Measurements from ENCODE around the gene CATSPERB. TPM values are rescaled to one million over a fixed set of nuclear protein-coding genes. Genes with fewer than 3 reads are reported as not detected.

The CATSPERB gene
- total and polyA plus RNA-seq, 10 of the 15 experiments (the other 5 are each of a cell fraction or from before 2014, with no cell fraction given), result not detected

- peak overlapping the region; percentile 48; the same call in 1 of the 2 replicates for H3K4me2 ChIP-seq (ENCODE audit: control insufficient read depth, insufficient read depth)
- H3K4me1 ChIP-seq (ENCODE audit: control insufficient read depth, insufficient read depth, low read length), result no peaks in the 10 kb centered on the region
- H3K9me3 ChIP-seq (replicated peaks; ENCODE audit: control insufficient read depth, insufficient read depth, low read length), result no peaks in the 10 kb centered on the region
- intact Hi-C loops (cut with micrococcal nuclease; ENCODE audit: unreplicated experiment) (no loop called here), in situ Hi-C loops (cut with MboI) (no loop called here)
- TF ChIP-seq, protein P1, sequence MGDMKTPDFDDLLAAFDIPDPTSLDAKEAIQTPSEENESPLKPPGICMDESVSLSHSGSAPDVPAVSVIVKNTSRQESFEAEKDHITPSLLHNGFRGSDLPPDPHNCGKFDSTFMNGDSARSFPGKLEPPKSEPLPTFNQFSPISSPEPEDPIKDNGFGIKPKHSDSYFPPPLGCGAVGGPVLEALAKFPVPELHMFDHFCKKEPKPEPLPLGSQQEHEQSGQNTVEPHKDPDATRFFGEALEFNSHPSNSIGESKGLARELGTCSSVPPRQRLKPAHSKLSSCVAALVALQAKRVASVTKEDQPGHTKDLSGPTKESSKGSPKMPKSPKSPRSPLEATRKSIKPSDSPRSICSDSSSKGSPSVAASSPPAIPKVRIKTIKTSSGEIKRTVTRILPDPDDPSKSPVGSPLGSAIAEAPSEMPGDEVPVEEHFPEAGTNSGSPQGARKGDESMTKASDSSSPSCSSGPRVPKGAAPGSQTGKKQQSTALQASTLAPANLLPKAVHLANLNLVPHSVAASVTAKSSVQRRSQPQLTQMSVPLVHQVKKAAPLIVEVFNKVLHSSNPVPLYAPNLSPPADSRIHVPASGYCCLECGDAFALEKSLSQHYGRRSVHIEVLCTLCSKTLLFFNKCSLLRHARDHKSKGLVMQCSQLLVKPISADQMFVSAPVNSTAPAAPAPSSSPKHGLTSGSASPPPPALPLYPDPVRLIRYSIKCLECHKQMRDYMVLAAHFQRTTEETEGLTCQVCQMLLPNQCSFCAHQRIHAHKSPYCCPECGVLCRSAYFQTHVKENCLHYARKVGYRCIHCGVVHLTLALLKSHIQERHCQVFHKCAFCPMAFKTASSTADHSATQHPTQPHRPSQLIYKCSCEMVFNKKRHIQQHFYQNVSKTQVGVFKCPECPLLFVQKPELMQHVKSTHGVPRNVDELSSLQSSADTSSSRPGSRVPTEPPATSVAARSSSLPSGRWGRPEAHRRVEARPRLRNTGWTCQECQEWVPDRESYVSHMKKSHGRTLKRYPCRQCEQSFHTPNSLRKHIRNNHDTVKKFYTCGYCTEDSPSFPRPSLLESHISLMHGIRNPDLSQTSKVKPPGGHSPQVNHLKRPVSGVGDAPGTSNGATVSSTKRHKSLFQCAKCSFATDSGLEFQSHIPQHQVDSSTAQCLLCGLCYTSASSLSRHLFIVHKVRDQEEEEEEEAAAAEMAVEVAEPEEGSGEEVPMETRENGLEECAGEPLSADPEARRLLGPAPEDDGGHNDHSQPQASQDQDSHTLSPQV (IDR thresholded peaks at IDR 0.05), result no peak
- TF ChIP-seq SUZ12 (IDR thresholded peaks at IDR 0.05; ENCODE audit: unreplicated experiment), result peak; percentile 63
- no peak for TF ChIP-seq SUPT20H (IDR thresholded peaks at IDR 0.05; ENCODE audit: borderline replicate concordance, control insufficient read depth, low read depth, low read length)
- RAD21 ChIA-PET (ENCODE audit: unreplicated experiment), result no interaction called here
- no peaks in the 10 kb centered on the region for H3K36me3 ChIP-seq (ENCODE audit: control insufficient read depth in 2 of 2, insufficient read depth in 2 of 2, low read length in 1 of 2)
- FAIRE-seq (no peak), ATAC-seq (peak; percentile 73), DNase-seq (ENCODE audit: low read depth, low spot score) (peak; percentile 2)
- POLR2A ChIA-PET, result no interaction called here
- no peaks in the 10 kb centered on the region for H4K20me1 ChIP-seq (ENCODE audit: control insufficient read depth, insufficient read depth)
- 3% methylated on average over 39 of the region's 59 CpGs for WGBS (ENCODE audit: insufficient coverage, insufficient replicate concordance, low lambda C conversion rate, missing lambda C conversion rate)
- no TSS peak for BruUV-seq (replicated peaks)
- no peaks in the 10 kb centered on the region for H3K79me2 ChIP-seq (ENCODE audit: control insufficient read depth, insufficient read depth, low read length)
- peak overlapping the region; percentile 39 for H2AFZ ChIP-seq (ENCODE audit: control insufficient read depth, low read depth, low read length)
- H3K27ac ChIP-seq (ENCODE audit: control insufficient read depth, insufficient read depth), result no peak overlapping the region
- H3K27me3 ChIP-seq (replicated peaks in 1 of 2; ENCODE audit: control insufficient read depth in 2 of 2, insufficient read depth in 2 of 2, low read length in 1 of 2), result peaks cover 7 to 13% of the 10 kb centered on the region in 2 experiments
- CTCF ChIA-PET, result no interaction called here
- no peak overlapping the region for H3K9ac ChIP-seq (ENCODE audit: control insufficient read depth, insufficient read depth, low read length)
- no peak overlapping the region for H3K4me3 ChIP-seq
- SMC1A ChIA-PET (ENCODE audit: uncharacterized antibody, unreplicated experiment), result no interaction called here
Measured at GRCh38 chr14:91573894-91574837, 157.7 kb downstream of the CATSPERB start.

All from GM12878 (cell line).